SK-N-SH treated with all-trans-retinoic acid at 6 μM for 48 hours (cell line): ENCODE results near the gene JMJD1C.

Experiments used
- ATAC-seq: fragments of 200-7000 bp; cut with Tn5 transposase; 3 replicates; pipeline ENCODE4 v1.9.1; 2020; ENCODE audit warnings: mild to moderate bottlenecking, moderate library complexity
- ARNTL ChIP-seq: fragments of 450-650 bp; formaldehyde crosslinking; IDR thresholded peaks from 2 replicates; pipeline ENCODE4 v1.5.0; 2020; ENCODE audit warnings: low read depth, mild to moderate bottlenecking, moderate library complexity, borderline replicate concordance
- BACH2 ChIP-seq: fragments of 250-450 bp; sonication (Bioruptor Pico); IDR thresholded peaks from 2 replicates; pipeline ENCODE4 v1.9.0; 2021; ENCODE audit warnings: mild to moderate bottlenecking, borderline replicate concordance
- CSDC2 ChIP-seq: fragments of 250-450 bp; sonication (Bioruptor Pico); IDR thresholded peaks from 2 replicates; pipeline ENCODE4 v1.5.0; 2020; ENCODE audit warnings: mild to moderate bottlenecking, moderate library complexity
- ESRRG ChIP-seq: fragments of 250-450 bp; sonication (Bioruptor Pico); IDR thresholded peaks from 2 replicates; pipeline ENCODE4 v1.6.1; 2021; ENCODE audit warnings: mild to moderate bottlenecking
- GLIS3 ChIP-seq: fragments of 250-450 bp; sonication (Bioruptor Pico); IDR thresholded peaks from 2 replicates; pipeline ENCODE4 v1.5.0; 2020; ENCODE audit warnings: mild to moderate bottlenecking, moderate library complexity
- ISL1 ChIP-seq: fragments of 250-450 bp; sonication (Bioruptor Pico); IDR thresholded peaks from 2 replicates; pipeline ENCODE4 v2.1.2; 2022; ENCODE audit warnings: mild to moderate bottlenecking, moderate library complexity
- OSR1 ChIP-seq: fragments of 250-450 bp; sonication (Bioruptor Pico); IDR thresholded peaks from 2 replicates; pipeline ENCODE4 v1.8.0; 2022; ENCODE audit warnings: moderate library complexity, mild to moderate bottlenecking, inconsistent platforms
- PATZ1 ChIP-seq: fragments of 250-450 bp; sonication (Bioruptor Pico); IDR thresholded peaks from 2 replicates; pipeline ENCODE4 v1.8.0; 2020; ENCODE audit warnings: mild to moderate bottlenecking, moderate library complexity, borderline replicate concordance
- POU6F1 ChIP-seq: fragments of 250-450 bp; sonication (Bioruptor Pico); IDR thresholded peaks from 2 replicates; pipeline ENCODE4 v1.8.0; 2021; ENCODE audit warnings: low read depth, mild to moderate bottlenecking, moderate library complexity, borderline replicate concordance
- PPARA ChIP-seq: fragments of 250-450 bp; sonication (Bioruptor Pico); IDR thresholded peaks from 2 replicates; pipeline ENCODE4 v1.5.0; 2020; ENCODE audit warnings: mild to moderate bottlenecking, borderline replicate concordance
- RARB ChIP-seq: fragments of 250-450 bp; sonication (Bioruptor Pico); IDR thresholded peaks from 2 replicates; pipeline ENCODE4 v1.8.0; 2021; ENCODE audit warnings: mild to moderate bottlenecking, moderate library complexity
- SNAI2 ChIP-seq: fragments of 250-450 bp; sonication (Bioruptor Pico); IDR thresholded peaks from 2 replicates; pipeline ENCODE4 v1.5.0; 2020; ENCODE audit warnings: mild to moderate bottlenecking, moderate library complexity
- TCF4 ChIP-seq: fragments of 250-450 bp; sonication (Bioruptor Pico); IDR thresholded peaks from 2 replicates; pipeline ENCODE4 v1.8.0; 2021; ENCODE audit warnings: mild to moderate bottlenecking, moderate library complexity, borderline replicate concordance
- TOX ChIP-seq: fragments of 250-450 bp; sonication (Bioruptor Pico); IDR thresholded peaks from 2 replicates; pipeline ENCODE4 v1.8.0; 2021; ENCODE audit warnings: mild to moderate bottlenecking, moderate library complexity, borderline replicate concordance
- ZC3H10 ChIP-seq: fragments of 250-450 bp; sonication (Bioruptor Pico); IDR thresholded peaks from 2 replicates; pipeline ENCODE4 v1.5.1; 2021; ENCODE audit warnings: mild to moderate bottlenecking, moderate library complexity
- ZFP3 ChIP-seq: fragments of 250-450 bp; sonication (Bioruptor Pico); IDR thresholded peaks from 2 replicates; pipeline ENCODE4 v1.5.0; 2020; ENCODE audit warnings: mild to moderate bottlenecking, moderate library complexity
- ZFP30 ChIP-seq: fragments of 450-650 bp; formaldehyde crosslinking; IDR thresholded peaks from 2 replicates; pipeline ENCODE4 v1.5.0; 2022; ENCODE audit warnings: mild to moderate bottlenecking, moderate library complexity
- ZNF70 ChIP-seq: fragments of 450-650 bp; formaldehyde crosslinking; IDR thresholded peaks from 2 replicates; pipeline ENCODE4 v1.5.0; 2020; ENCODE audit warnings: mild to moderate bottlenecking, moderate library complexity
- ZNF8 ChIP-seq: fragments of 450-650 bp; formaldehyde crosslinking; IDR thresholded peaks from 2 replicates; pipeline ENCODE4 v1.5.0; 2020; ENCODE audit warnings: mild to moderate bottlenecking, moderate library complexity
- TF ChIP-seq, protein P1 (sequence below): fragments of 250-450 bp; sonication (Bioruptor Pico); IDR thresholded peaks from 2 replicates; pipeline ENCODE4 v1.5.0; 2020; ENCODE audit warnings: mild to moderate bottlenecking, moderate library complexity
- TF ChIP-seq, protein P2 (sequence below): fragments of 250-450 bp; sonication (Bioruptor Pico); IDR thresholded peaks from 2 replicates; pipeline ENCODE4 v1.5.1; 2020; ENCODE audit warnings: low read depth, mild to moderate bottlenecking, moderate library complexity

Gene JMJD1C

GRCh38 chr10:63224241-63224640, 241.5 kb downstream of the JMJD1C start:
- TF ChIP-seq ISL1 (CRISPR knock-in tag) (no peak), TOX (CRISPR knock-in tag) (no peak), TCF4 (CRISPR knock-in tag) (no peak), ZNF8 (CRISPR knock-in tag) (no peak), RARB (CRISPR knock-in tag) (no peak), ZFP30 (CRISPR knock-in tag) (no peak), BACH2 (CRISPR knock-in tag) (no peak), PATZ1 (CRISPR knock-in tag) (no peak), ZNF70 (CRISPR knock-in tag) (no peak), POU6F1 (CRISPR knock-in tag) (no peak), SNAI2 (CRISPR knock-in tag) (no peak), ZFP3 (CRISPR knock-in tag) (no peak), ARNTL (CRISPR knock-in tag) (no peak), CSDC2 (no peak), GLIS3 (CRISPR knock-in tag) (no peak), ZC3H10 (no peak)
- TF ChIP-seq, protein P1, sequence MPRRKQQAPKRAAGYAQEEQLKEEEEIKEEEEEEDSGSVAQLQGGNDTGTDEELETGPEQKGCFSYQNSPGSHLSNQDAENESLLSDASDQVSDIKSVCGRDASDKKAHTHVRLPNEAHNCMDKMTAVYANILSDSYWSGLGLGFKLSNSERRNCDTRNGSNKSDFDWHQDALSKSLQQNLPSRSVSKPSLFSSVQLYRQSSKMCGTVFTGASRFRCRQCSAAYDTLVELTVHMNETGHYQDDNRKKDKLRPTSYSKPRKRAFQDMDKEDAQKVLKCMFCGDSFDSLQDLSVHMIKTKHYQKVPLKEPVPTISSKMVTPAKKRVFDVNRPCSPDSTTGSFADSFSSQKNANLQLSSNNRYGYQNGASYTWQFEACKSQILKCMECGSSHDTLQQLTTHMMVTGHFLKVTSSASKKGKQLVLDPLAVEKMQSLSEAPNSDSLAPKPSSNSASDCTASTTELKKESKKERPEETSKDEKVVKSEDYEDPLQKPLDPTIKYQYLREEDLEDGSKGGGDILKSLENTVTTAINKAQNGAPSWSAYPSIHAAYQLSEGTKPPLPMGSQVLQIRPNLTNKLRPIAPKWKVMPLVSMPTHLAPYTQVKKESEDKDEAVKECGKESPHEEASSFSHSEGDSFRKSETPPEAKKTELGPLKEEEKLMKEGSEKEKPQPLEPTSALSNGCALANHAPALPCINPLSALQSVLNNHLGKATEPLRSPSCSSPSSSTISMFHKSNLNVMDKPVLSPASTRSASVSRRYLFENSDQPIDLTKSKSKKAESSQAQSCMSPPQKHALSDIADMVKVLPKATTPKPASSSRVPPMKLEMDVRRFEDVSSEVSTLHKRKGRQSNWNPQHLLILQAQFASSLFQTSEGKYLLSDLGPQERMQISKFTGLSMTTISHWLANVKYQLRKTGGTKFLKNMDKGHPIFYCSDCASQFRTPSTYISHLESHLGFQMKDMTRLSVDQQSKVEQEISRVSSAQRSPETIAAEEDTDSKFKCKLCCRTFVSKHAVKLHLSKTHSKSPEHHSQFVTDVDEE (CRISPR knock-in tag), result no peak
- TF ChIP-seq, protein P2, sequence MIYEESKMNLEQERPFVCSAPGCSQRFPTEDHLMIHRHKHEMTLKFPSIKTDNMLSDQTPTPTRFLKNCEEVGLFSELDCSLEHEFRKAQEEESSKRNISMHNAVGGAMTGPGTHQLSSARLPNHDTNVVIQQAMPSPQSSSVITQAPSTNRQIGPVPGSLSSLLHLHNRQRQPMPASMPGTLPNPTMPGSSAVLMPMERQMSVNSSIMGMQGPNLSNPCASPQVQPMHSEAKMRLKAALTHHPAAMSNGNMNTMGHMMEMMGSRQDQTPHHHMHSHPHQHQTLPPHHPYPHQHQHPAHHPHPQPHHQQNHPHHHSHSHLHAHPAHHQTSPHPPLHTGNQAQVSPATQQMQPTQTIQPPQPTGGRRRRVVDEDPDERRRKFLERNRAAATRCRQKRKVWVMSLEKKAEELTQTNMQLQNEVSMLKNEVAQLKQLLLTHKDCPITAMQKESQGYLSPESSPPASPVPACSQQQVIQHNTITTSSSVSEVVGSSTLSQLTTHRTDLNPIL, result no peak
- ATAC-seq, result no peak

DNA sequence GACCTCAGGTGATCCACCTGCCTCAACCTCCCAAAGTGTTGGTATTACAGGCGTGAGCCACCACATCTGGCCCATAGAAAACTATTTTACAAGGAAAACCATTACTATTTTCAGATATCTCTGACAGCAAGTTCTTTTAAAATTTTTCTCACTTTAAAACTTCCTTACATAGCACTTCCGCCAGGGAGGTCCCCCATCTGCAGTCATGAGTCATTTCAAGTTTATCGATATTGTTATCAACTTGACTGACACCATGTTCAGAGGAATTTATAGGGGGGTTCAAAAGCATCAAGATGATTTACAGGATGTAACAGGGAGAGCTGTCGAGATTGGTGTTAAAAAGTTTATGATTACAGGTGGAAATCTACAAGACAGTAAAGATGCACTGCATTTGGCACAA, 243.8 kb downstream of the JMJD1C start:
- no peak for ATAC-seq
- TF ChIP-seq ZNF70 (CRISPR knock-in tag) (no peak), ZNF8 (CRISPR knock-in tag) (no peak), OSR1 (no peak), ZC3H10 (no peak), PPARA (CRISPR knock-in tag) (no peak), ESRRG (CRISPR knock-in tag) (no peak), RARB (CRISPR knock-in tag) (no peak), TOX (CRISPR knock-in tag) (no peak)
- TF ChIP-seq, protein P2, result no peak
- TF ChIP-seq, protein P1 (CRISPR knock-in tag), result no peak
